HepG2 (cell line): ENCODE measurements around the gene DVL3. TPM values are rescaled to one million over a fixed set of nuclear protein-coding genes. Genes with fewer than 3 reads are reported as not detected.
A peak's percentile ranks its signal among the peaks of the same experiment; 100 is the strongest.

Experiments used
- ATRX ChIP-seq: sonication (generic); formaldehyde crosslinking; IDR thresholded peaks from 2 replicates; pipeline ENCODE4 v1.4.0; 2020; ENCODE audit warnings: missing genetic modification reagents, borderline replicate concordance
- GATA4 ChIP-seq: sonication (generic); IDR thresholded peaks from 2 replicates; pipeline ENCODE4 v1.6.1; 2016; ENCODE audit warnings: antibody characterized with exemption, low read depth, borderline replicate concordance
- GLMP ChIP-seq: sonication (generic); formaldehyde crosslinking; IDR thresholded peaks from 2 replicates; pipeline ENCODE4 v1.9.0; 2021; ENCODE audit warnings: missing genetic modification reagents, mild to moderate bottlenecking, borderline replicate concordance
- GMEB1 ChIP-seq: sonication (generic); formaldehyde crosslinking; IDR thresholded peaks from 2 replicates; pipeline ENCODE4 v1.5.1; 2020; ENCODE audit warnings: missing genetic modification reagents, mild to moderate bottlenecking, borderline replicate concordance
- HDAC1 ChIP-seq: sonication (generic); formaldehyde crosslinking; IDR thresholded peaks from 2 replicates; pipeline ENCODE4 v1.5.1; 2020; ENCODE audit warnings: mild to moderate bottlenecking, missing genetic modification reagents
- MAZ ChIP-seq, 2 experiments: sonication (generic) in 1 of 2; formaldehyde crosslinking in 1 of 2; IDR thresholded peaks; 2 replicates each; pipeline versions ENCODE4 v1.5.0 to v1.6.1; 2012 to 2020; ENCODE audit warnings: low read depth in 2 of 2, mild to moderate bottlenecking in 2 of 2, borderline replicate concordance in 1 of 2, improper control_type of control experiment in 1 of 2, low read length in 1 of 2, missing genetic modification reagents in 1 of 2, moderate library complexity in 1 of 2
- MEF2D ChIP-seq: sonication (generic); formaldehyde crosslinking; IDR thresholded peaks from 2 replicates; pipeline ENCODE4 v1.5.1; 2020; ENCODE audit warnings: mild to moderate bottlenecking, missing genetic modification reagents
- NCOA1 ChIP-seq: sonication (generic); formaldehyde crosslinking; IDR thresholded peaks from 2 replicates; pipeline ENCODE4 v1.9.0; 2021; ENCODE audit warnings: missing genetic modification reagents
- NFE2L2 ChIP-seq: fragments of 150-350 bp; IDR thresholded peaks from 2 replicates; pipeline ENCODE4 v1.6.1; 2014; ENCODE audit warnings: low read length
- SMC3 ChIP-seq: IDR thresholded peaks from 2 replicates; pipeline ENCODE4 v1.6.1; 2011; ENCODE audit warnings: low read length, improper control_type of control experiment
- SNAPC4 ChIP-seq: sonication (generic); formaldehyde crosslinking; IDR thresholded peaks from 2 replicates; pipeline ENCODE4 v1.4.0; 2020; ENCODE audit warnings: mild to moderate bottlenecking, missing genetic modification reagents
- TFAP4 ChIP-seq: sonication (generic); IDR thresholded peaks from 2 replicates; pipeline ENCODE4 v1.6.1; 2016; ENCODE audit warnings: low read depth, borderline replicate concordance
- ZNF256 ChIP-seq: sonication (generic); formaldehyde crosslinking; conservative IDR thresholded peaks from 2 replicates; pipeline ENCODE4 v1.4.0; 2020; ENCODE audit warnings: missing genetic modification reagents
- ZNF441 ChIP-seq: sonication (generic); formaldehyde crosslinking; IDR thresholded peaks from 2 replicates; pipeline ENCODE4 v1.7.0; 2021; ENCODE audit warnings: missing genetic modification reagents, borderline replicate concordance
- ZNF510 ChIP-seq: sonication (generic); formaldehyde crosslinking; IDR thresholded peaks from 2 replicates; pipeline ENCODE4 v1.4.0; 2020; ENCODE audit warnings: low read depth, mild to moderate bottlenecking, missing genetic modification reagents
- ZNF605 ChIP-seq: sonication (generic); formaldehyde crosslinking; IDR thresholded peaks from 2 replicates; pipeline ENCODE4 v1.8.0; 2022; ENCODE audit warnings: mild to moderate bottlenecking, missing genetic modification reagents
- ZNF75D ChIP-seq: sonication (generic); formaldehyde crosslinking; IDR thresholded peaks from 2 replicates; pipeline ENCODE4 v1.8.1; 2023; ENCODE audit warnings: missing genetic modification reagents, mild to moderate bottlenecking, borderline replicate concordance
- ZNF891 ChIP-seq: sonication (generic); formaldehyde crosslinking; IDR thresholded peaks from 2 replicates; pipeline ENCODE4 v1.5.0; 2020; ENCODE audit warnings: mild to moderate bottlenecking, missing genetic modification reagents
- polyA plus RNA-seq, 8 experiments: library from polyadenylated mRNA; depleted of rRNA in 3 of 8; stranded (reverse) in 7 of 8; unstranded in 1 of 8; fragments of >200 nt; fragmentation: Illumina TruSeq in 4 of 8; extraction: Trizol in 4 of 8; gene quantifications; 2 replicates each; pipeline versions ENCODE4 v1.2.1 to v1.2.3, GENCODE V29; 2011 to 2016; ENCODE audit warnings: low read depth in 4 of 8, missing spikeins in 1 of 8, mixed read lengths in 1 of 8; ENCODE audit not compliant: insufficient read depth in 1 of 8
- total RNA-seq, 5 experiments: library from RNA; depleted of rRNA; stranded (reverse); fragments of >200 nt; fragmentation: Illumina TruSeq; extraction: Trizol; gene quantifications; 2 replicates each; pipeline ENCODE4 v1.2.3, GENCODE V29; 2016; ENCODE audit warnings: low read depth in 1 of 5

Gene DVL3
- total and polyA plus RNA-seq, 2 of the 13 experiments (the other 11 are each of a cell fraction or from before 2014, with no cell fraction given) = 29.0 to 36.1 TPM

- TF ChIP-seq GLMP (no peak), ZNF891 (CRISPR knock-in tag) (no peak), GATA4 (peak; percentile 68), SNAPC4 (no peak; the same call in 1 of the 2 replicates), ZNF510 (0 out of 2 replicates have a peak, but pooled peaks have one; percentile 38), ATRX (CRISPR knock-in tag) (no peak), GMEB1 (peak; percentile 80; the same call in 1 of the 2 replicates), ZNF605 (peak; percentile 84), ZNF75D (CRISPR knock-in tag) (no peak), HDAC1 (CRISPR knock-in tag) (peak; percentile 8; the same call in 1 of the 2 replicates), NCOA1 (CRISPR knock-in tag) (0 out of 2 replicates have a peak, but pooled peaks have one; percentile 40), NFE2L2 (no peak), MEF2D (no peak; the same call in 1 of the 2 replicates), MAZ (IDR thresholded peaks at IDR 0.05; ENCODE audit: borderline replicate concordance, low read depth, low read length) (peak; percentile 91), MAZ (CRISPR knock-in tag; IDR thresholded peaks at IDR 0.05; ENCODE audit: low read depth) (peak; percentile 80), ZNF441 (CRISPR knock-in tag) (no peak), SMC3 (no peak), ZNF256 (CRISPR knock-in tag) (0 out of 2 replicates have a peak, but pooled peaks have one; percentile 56), TFAP4 (peak; percentile 43; the same call in 1 of the 2 replicates)
Observed at GRCh38 chr3:184185461-184186183, 30.4 kb downstream of the DVL3 start (continued).
